GM19372 (cell line): ENCODE data around the gene CFD.
"Not testable (repeated sequence)": the region's sequence is repeated elsewhere in the genome, so short reads cannot be mapped to it uniquely, and the experiment has no call there.

ENCODE experiments used
- ATAC-seq: cut with Tn5 transposase; IDR thresholded peaks from one replicate; pipeline ENCODE4 v1.9.1; 2021; ENCODE audit warnings: mild to moderate bottlenecking, low read depth, moderate library complexity; ENCODE audit not compliant: unreplicated experiment

Gene CFD

DNA sequence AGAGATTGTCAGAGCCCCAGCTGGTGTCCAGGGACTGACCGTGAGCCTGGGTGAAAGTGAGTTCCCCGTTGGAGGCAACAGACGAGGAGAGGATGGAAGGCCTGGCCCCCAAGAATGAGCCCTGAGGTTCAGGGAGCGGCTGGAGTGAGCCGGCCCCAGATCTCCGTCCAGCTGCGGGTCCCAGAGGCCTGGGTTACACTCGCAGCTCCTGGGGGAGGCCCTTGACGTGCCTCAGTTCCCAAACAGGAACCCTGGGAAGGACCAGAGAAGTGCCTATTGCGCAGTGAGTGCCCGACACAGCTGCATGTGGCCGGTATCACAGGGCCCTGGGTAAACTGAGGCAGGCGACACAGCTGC lies 8.5 kb upstream of the CFD start:
- ATAC-seq = no peak

GRCh38 chr19:852136-853013 lies 7.1 kb upstream of the CFD start, which contains the start of gene ELANE:
TSS of gene ELANE (plus strand) at chr19:852303. CDS start at chr19:852329, 26 bp downstream.
- no peak for ATAC-seq

GRCh38 chr19:853014-853585 lies 6.4 kb upstream of the CFD start:
- ATAC-seq = no peak

DNA sequence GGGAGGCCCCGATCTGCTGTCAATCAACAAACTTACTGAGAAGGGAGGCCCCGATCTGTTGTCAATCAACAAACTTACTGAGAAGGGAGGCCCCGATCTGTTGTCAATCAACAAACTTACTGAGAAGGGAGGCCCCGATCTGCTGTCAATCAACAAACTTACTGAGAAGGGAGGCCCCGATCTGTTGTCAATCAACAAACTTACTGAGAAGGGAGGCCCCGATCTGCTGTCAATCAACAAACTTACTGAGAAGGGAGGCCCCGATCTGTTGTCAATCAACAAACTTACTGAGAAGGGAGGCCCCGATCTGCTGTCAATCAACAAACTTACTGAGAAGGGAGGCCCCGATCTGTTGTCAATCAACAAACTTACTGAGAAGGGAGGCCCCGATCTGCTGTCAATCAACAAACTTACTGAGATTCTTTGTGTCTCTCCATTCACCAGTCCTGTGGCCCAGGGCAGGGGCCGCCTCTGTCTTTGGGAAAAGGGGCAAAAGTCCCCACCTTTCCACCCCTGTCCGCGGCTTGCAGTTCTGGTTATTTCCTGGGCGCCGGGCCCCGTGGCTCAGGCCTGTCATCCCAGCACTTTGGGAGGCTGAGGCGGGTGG lies 5.7 kb upstream of the CFD start:
- ATAC-seq = not testable (repeated sequence)

DNA sequence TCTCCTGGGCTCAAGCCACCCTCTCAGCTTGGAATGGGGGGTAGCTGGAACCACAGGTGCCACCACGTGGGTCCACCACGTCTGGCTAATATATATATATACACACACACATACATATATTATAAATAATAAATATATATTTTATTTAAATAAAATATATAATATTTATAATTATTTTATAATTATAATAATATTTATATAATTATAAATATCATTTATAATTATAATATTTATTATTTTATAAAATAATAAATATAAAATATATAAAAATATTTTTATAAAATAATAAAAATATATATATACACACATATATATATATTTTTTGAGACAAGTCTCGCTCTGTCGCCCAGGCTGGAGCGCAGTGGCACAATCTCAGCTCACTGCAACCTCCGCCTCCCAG lies 4.9 kb upstream of the CFD start:
- no peak for ATAC-seq

DNA sequence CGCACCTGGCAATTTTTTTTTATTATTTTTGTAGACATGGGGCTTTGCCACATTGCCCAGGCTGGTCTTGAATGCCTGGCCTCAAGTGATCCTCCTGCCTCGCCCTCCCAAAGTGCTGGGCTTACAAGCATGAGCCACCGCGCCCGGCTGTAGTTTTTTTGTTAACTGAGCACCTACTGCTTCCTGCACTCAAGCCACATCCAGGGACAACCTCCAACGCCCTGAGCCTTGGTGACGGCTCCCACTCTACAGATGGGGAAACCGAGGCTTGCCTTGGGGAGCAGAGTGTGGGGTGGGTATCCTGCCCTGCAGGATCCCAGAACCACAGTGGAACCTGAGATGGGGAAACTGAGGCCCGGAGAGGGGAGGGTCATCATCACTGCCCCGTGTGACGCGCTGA lies 4.3 kb upstream of the CFD start:
- ATAC-seq = no peak

- no peak for ATAC-seq
Observed at GRCh38 chr19:855566-856120, 3.8 kb upstream of the CFD start.

DNA sequence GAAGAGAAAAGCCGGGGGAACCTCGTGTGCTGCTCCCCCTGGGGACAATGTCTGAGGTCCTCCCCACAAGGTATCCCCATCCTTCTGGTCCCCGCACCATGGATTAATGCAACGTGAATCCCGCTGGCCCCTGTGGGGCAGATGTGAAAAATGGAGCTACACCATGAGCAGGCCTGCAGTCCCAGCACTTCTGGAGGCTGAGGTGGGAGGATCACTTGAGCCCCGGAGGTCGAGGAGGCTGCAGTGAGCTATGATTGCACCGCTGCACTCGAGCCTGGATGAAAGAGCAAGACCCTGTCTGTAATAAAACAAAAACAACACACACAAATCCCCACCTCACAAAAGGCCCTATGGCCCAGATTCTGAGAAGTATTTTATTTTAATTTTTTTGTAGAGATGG lies 1.2 kb upstream of the CFD start:
- ATAC-seq = no peak

- no peak for ATAC-seq
Observed at GRCh38 chr19:861141-861755, 1.8 kb downstream of the CFD start.

DNA sequence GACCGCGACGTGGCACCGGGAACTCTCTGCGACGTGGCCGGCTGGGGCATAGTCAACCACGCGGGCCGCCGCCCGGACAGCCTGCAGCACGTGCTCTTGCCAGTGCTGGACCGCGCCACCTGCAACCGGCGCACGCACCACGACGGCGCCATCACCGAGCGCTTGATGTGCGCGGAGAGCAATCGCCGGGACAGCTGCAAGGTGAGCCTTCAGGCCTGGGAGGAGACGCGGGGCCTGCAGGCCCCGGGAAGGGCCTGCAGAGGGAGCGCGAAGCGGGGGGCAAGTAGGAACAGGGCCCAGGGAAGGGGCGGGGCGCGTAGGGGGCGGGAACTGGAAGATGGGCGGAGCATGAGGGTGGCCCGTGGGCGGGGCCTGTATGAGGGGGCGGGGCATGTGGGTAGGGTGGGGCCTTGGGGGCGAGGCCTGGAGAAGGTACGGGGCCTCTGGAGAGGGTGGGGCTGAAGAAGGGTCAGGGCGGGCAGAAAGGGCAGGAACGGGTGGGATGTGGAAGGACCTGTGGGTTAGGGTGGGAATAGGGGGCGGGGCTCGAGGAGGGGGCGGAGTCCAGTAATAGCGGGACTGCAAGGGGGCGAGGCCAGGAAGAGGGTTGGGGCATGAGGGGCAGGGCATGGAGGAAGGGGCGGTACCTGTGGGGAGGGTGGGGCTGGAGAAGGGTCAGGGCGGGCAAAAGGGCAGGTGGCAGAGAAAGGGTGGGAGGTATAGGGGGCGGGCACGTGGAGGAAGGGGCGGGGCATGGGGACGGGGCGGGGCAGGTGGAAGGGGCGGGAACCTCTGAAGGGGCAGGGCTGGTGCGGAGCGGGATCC lies 2.5 kb downstream of the CFD start:
- no peak for ATAC-seq

- no peak for ATAC-seq
Observed at GRCh38 chr19:862581-863314, 3.3 kb downstream of the CFD start.

DNA sequence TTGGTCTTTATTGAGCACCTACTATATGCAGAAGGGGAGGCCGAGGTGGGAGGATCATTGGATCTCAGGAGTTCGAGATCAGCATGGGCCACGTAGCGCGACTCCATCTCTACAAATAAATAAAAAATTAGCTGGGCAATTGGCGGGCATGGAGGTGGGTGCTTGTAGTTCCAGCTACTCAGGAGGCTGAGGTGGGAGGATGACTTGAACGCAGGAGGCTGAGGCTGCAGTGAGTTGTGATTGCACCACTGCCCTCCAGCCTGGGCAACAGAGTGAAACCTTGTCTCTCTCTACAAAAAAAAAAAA lies 3.8 kb downstream of the CFD start:
- ATAC-seq = no peak

DNA sequence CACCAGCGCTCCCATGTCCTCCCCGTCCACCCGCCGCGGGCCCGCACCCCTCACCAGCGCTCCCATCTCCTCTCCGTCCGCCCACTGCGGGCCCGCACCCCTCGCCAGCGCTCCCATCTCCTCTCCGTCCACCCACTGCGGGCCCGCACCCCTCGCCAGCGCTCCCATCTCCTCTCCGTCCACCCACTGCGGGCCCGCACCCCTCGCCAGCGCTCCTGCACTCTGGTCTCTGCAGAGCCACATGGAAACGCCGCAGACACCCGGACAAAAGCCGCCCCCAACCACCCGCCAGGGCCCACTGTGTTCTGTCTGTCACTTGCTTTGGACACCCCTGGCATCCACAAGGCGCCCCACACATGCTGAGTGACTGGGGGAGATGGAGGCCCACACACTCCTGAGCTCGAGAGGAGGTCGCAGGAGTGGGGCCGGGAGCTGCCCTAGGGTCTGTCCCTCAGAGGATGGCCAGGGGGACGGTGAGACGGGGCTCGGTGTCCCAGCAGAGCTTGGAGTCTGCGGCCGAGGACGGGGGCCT lies 7.4 kb downstream of the CFD start:
- no peak for ATAC-seq

GRCh38 chr19:867301-867793 lies 7.9 kb downstream of the CFD start:
- ATAC-seq = no peak

GRCh38 chr19:867855-868457 lies 8.5 kb downstream of the CFD start:
- ATAC-seq = no peak

- ATAC-seq = no peak
Observed at GRCh38 chr19:868458-869244, 9.2 kb downstream of the CFD start.

DNA sequence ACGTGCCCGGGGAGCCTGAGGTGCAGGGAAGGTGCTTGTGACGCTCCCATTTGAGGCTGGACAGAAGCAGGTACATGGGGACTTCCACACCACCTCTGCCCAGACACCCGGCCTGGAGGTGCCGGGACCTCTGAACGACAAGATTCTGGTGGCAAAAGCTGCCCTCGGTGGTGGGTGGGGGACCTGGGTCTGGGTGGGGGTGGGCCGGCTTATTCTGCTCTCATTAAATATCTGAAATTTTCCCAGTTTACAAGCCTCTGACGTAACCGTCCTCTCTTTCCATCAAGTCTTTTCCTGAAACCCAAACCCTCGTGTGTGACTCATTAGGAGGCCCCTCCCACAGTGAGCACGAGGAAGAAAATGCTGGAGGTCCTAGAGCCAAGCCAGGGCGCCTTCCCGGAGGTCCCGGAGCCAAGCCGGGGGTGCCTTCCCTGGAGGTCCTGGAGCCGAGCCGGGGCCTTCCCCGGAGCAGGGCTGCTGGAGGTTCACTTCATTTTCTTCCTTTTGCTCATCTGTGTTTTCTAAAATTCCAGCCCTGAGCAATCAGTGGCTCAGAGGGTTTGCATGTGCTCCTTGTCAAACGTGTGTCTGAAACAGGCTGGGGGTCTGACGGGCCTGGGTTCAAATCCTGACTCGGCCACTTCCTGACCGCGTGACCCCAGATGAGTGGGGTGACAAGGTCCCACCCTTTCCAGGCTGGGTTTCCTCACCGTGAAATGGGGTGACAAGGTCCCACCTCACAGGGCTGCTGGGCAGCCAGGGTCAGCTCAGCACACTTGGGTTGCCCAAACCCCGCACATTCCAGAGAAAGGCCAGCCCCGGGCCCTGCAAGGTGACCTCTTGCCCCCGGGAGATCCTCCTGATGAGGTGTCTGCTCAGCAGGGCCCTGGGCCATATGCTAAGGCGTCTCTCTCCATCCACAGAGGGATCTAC lies 10.0 kb downstream of the CFD start:
- ATAC-seq = no peak
